ENCODE results near the gene KIF9. TPM values are rescaled to one million over a fixed set of nuclear protein-coding genes. Genes with fewer than 3 reads are reported as not detected.
"Not testable (repeated sequence)": the region's sequence is repeated elsewhere in the genome, so short reads cannot be mapped to it uniquely, and the experiment has no call there.

Gene KIF9
- total RNA-seq, 2 donors from 2014 or later: 6.1 to 8.0 TPM

DNA sequence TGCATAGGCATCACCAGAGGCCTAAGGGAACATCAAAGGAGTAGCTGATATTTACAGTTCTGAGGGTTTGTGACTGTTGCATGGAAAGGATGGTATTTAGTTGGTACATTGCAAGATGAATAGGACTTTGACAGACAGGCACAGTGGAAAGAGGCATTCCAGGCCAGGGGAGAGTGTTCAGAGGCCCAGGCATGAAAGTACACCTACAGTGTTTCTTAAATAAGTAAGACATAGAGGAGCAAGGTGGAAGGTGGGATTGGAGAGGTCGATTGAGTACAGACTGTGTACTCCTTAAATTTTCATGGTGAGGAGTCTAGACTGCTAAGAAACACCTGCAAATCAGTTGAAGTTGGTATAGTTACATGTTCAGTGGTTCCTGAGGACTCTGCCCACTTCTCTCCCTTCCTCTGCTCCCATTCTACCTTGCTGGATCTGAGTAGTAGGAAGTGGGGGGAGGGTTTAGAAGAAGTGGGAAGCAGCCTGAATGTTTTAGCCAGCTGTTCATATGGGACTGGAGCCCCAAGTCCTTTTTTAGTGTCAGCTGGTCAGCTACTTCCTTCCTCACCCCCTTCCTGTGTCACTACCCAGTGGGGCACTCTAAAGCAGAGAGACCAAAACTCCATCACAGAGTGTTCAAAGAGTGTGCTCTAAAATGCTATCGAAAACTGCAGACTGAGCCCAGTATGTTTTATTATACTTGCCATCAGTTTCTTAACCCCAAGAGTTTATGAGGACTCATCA lies 14.1 kb upstream of the KIF9 start:
- intact Hi-C loops (cut with DNase I): no loop called here
- DNase-seq (no peak), ATAC-seq (peak in 1 of 2 donors; percentile 46)

GRCh38 chr3:47295976-47296375 lies 13.4 kb upstream of the KIF9 start:
- DNase-seq: no peak
- intact Hi-C loops (cut with DNase I): no loop called here
- ATAC-seq: no peak

- intact Hi-C loops (cut with DNase I): no loop called here
- no peak for ATAC-seq
- DNase-seq: no peak
These were observed 12.7 kb upstream of the KIF9 start for GRCh38 chr3:47295322-47295721.

DNA sequence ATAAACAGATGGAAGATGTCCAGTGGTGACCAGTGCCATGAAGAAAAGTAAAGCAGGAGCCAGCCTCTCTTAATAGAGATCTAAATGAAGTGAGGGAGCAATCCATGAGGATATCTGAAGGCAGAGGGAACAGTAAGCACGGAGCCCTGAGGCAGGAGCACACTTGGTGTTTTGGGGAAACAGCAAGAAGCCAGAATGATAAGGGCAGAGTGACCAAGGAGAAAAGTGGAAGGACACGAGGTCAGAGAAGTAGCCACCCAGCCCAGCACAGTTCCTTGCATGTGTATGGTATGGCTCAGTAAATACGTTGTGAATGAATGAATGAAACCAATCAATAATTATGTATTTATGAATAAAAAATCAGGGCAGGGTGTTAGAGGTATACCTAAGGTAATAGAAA lies 11.8 kb upstream of the KIF9 start:
- intact Hi-C loops (cut with DNase I): no loop called here
- ATAC-seq (no peak), DNase-seq (no peak)

- DNase-seq (no peak), ATAC-seq (no peak)
- intact Hi-C loops (cut with DNase I): no loop called here
These were observed 11.2 kb upstream of the KIF9 start for GRCh38 chr3:47293822-47294221.

GRCh38 chr3:47291754-47292420 lies 9.3 kb upstream of the KIF9 start:
- DNase-seq; intact Hi-C loops (cut with DNase I); ATAC-seq: not testable (repeated sequence)

DNA sequence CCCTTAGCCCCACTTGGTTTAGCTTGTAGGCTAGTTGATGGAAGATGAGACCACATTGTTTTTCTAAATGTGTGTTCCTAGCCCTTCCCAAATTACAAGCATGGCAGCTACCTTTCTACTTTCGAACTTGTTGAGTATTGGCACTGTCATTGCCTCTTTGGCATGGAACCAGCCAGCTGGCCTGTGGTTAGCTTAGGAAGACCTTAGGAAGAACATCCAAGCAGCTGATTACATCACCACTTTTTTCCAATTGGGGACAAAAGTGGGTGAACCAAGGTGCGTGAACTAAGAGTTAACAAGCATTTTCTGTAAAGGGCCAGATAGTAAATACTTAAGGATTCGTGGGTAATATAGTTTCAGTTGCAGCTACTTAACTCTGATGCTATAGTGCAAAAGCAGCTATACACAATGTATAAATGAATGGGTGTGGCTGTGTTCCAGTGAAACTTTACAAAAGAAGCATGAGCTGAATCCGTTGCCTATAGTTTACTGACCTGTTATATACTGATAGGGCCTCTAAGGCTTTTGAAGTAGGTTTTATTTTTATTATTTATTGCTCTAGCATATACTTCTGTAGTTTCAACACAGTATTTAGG lies 8.7 kb upstream of the KIF9 start:
- intact Hi-C loops (cut with DNase I): no loop called here
- ATAC-seq (no peak), DNase-seq (no peak)

- intact Hi-C loops (cut with DNase I): loop anchor here in 1 of 2 donors (10.0 kb wide), 1 partner anchor 124 kb away; the partner anchor contains the start of gene SETD2
- no peak for DNase-seq
- ATAC-seq: no peak
These were observed 6.6 kb upstream of the KIF9 start for GRCh38 chr3:47288966-47289910.

DNA sequence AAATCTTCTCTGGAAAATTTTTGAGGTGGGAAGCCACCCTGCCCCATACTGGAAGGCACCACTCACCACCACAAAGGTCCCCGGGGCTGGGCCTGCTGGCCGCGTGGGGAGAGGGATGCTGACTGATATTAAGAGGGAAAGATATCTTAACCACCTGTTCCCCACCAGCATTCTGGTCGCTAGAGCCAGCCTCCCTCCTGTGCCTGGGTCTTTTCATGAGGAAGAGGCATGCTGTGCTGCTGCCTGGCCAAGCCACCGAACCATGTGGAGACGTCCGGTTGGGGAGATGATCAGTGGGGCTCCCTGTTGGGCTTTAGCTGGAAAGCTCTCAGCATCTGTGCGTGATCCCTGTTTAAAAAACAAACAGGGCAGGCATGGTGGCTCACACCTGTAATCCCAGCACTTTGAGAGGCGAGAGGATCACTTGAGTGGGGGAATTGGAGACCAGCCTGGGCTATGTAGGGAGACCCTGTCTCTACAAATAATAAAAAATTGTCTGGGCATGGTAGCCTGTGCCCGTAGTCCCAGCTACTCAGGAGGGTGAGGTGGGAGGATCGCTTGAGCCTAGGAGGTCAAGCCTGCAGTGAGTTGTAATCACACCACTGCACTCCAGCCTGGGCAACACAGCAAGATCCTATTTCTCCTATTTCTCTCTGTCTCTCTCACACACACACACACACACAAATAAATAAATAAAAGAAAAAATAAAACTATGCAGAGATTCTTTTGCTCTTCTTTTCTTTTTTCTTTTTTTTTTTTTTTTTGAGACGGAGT lies 1.2 kb upstream of the KIF9 start:
- DNase-seq: no peak
- intact Hi-C loops (cut with DNase I): loop anchor here in 1 of 2 donors (10.0 kb wide), 1 partner anchor 119 kb away; the partner anchor contains the start of gene SETD2
- peak in 1 of 2 donors; percentile 1 for ATAC-seq

- DNase-seq (no peak), ATAC-seq (no peak)
- intact Hi-C loops (cut with DNase I): loop anchor here in 1 of 2 donors (10.0 kb wide), 1 partner anchor 118 kb away; the partner anchor contains the start of gene SETD2
These were observed 566 bp upstream of the KIF9 start for GRCh38 chr3:47283193-47283537.

DNA sequence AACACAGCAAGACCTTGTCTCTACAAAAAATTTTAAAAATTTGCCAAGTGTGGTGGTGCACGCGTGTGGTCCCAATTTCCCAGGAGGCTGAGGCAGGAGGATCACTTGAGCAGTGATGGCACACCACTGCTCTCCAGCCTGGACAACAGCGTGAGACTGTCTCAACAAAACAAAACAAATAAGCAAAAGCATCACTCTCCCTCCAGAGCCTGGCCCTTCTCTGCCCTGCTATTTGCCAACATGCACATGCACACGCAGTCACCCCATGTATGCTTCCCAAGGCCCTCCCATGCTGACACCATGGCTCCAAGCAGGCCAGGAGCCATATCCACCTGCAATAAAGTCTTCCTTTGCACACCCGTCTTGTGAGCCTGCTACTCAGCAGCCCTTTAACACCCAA lies 2.1 kb downstream of the KIF9 start:
- DNase-seq (no peak), ATAC-seq (no peak)
- intact Hi-C loops (cut with DNase I): loop anchor here in 1 of 2 donors (10.0 kb wide), 1 partner anchor 116 kb away; the partner anchor contains the start of gene SETD2

DNA sequence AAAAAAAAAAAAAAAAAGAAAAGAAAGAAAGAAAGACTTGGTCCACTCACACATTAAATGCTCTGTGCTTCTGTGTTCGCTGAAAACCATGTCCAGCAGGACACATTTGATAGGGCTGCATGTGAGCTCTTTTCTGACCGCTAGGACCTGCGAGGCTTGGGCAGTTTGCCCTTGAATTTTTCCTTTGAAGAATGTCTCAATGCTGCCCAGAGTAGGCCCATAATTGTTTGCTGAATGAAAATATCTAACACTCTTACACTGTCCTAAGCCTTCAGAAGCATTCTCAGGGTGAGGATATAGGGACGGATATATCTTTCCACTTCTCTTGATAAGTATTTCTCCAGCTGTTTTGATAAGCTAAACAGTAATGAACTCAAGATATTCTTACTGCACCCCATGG lies 6.0 kb downstream of the KIF9 start:
- DNase-seq (no peak), ATAC-seq (no peak)
- intact Hi-C loops (cut with DNase I): no loop called here

GRCh38 chr3:47274652-47275051 lies 7.9 kb downstream of the KIF9 start:
- ATAC-seq (no peak), DNase-seq (no peak)
- intact Hi-C loops (cut with DNase I): no loop called here

DNA sequence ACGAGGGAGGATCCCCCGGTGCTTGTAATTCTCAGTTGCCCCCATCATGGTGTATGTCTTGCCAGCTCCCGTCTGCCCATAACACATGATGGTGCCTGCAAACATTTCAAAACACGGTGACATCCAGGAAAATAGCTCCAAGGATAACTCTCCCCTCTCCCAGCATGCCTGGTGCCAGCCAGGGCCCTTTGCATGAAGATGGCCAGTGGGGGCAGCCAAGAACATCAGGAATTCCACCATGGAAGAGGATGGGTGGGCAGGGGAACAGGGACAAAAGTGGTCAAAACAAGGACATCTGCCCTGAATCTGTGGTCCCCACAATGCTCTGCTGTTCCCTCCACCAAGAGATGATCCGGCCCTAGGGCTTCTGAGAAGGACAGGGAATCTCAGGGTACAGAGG lies 9.0 kb downstream of the KIF9 start:
- DNase-seq (no peak), ATAC-seq (no peak)
- intact Hi-C loops (cut with DNase I): no loop called here

DNA sequence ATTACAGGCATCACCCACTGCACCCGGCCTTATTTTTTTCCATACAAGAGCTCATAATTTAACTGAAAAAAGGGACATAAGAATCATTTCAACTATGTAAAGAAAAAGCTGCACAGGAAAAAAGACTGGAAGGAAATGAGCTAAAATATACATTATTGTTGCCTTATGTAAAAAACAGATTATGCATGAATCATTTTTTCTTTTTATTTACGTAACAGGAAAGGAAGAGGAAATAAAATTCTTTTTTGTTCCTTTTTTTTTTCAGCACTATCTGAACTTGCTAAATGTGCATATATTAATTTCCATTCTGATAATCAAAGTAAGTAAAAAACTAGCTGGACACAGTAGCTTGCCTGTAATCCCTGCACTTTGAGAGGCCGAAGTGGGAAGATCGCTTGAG lies 12.1 kb downstream of the KIF9 start:
- intact Hi-C loops (cut with DNase I): no loop called here
- DNase-seq: no peak
- ATAC-seq: no peak

- ATAC-seq: no peak
- intact Hi-C loops (cut with DNase I): no loop called here
- no peak for DNase-seq
These were observed 15.1 kb downstream of the KIF9 start for GRCh38 chr3:47267490-47267824.

- intact Hi-C loops (cut with DNase I): no loop called here
- ATAC-seq: peak; percentile 94 to 96
These were observed 15.7 kb downstream of the KIF9 start for GRCh38 chr3:47266709-47267489.

More at GRCh38 chr3:47266709-47267489, 15.7 kb downstream of the KIF9 start:
- DNase-seq: peak; percentile 82

Data from left cardiac atrium (tissue), 4 donors.